ENCODE data around the gene POLR2E. TPM values are rescaled to one million over a fixed set of nuclear protein-coding genes. Genes with fewer than 3 reads are reported as not detected.
A peak's percentile ranks its signal among the peaks of the same experiment; 100 is the strongest.

Gene POLR2E
- total RNA-seq, 1 donor from 2014 or later = 155 TPM

- H3K36me3 ChIP-seq = peaks cover 76% of the 10 kb centered on the region
- no peaks in the 10 kb centered on the region for H3K9me3 ChIP-seq
- H3K27me3 ChIP-seq = no peaks in the 10 kb centered on the region
- H3K27ac ChIP-seq = no peak overlapping the region
- ATAC-seq = no peak
- H3K4me3 ChIP-seq = no peak overlapping the region
- no peak for TF ChIP-seq CTCF (IDR thresholded peaks at IDR 0.05)
- peak; percentile 62 for DNase-seq
- peaks cover 18% of the 10 kb centered on the region for H3K4me1 ChIP-seq
- intact Hi-C loops (cut with DNase I) = loop anchor here (10.0 kb wide), 1 partner anchor 55 kb away; no protein-coding TSS in a partner anchor
These were observed 5.3 kb downstream of the POLR2E start for GRCh38 chr19:1089891-1090290.

GRCh38 chr19:1089126-1089771 is 5.9 kb downstream of the POLR2E start:
- H3K27me3 ChIP-seq = no peaks in the 10 kb centered on the region
- intact Hi-C loops (cut with DNase I) = loop anchor here (10.0 kb wide), 1 partner anchor 54 kb away; no protein-coding TSS in a partner anchor
- TF ChIP-seq CTCF (IDR thresholded peaks at IDR 0.05) = no peak
- ATAC-seq (no peak), DNase-seq (no peak)
- no peak overlapping the region for H3K27ac ChIP-seq
- peaks cover 15% of the 10 kb centered on the region for H3K4me1 ChIP-seq
- no peak overlapping the region for H3K4me3 ChIP-seq
- no peaks in the 10 kb centered on the region for H3K9me3 ChIP-seq
- H3K36me3 ChIP-seq = peaks cover 83% of the 10 kb centered on the region

GRCh38 chr19:1088416-1089010 is 6.7 kb downstream of the POLR2E start:
- peak; percentile 68 for ATAC-seq
- intact Hi-C loops (cut with DNase I) = loop anchor here (10.0 kb wide), 1 partner anchor 54 kb away; no protein-coding TSS in a partner anchor
- DNase-seq = no peak
- TF ChIP-seq CTCF (IDR thresholded peaks at IDR 0.05) = no peak
- Histone ChIP-seq H3K27me3 (no peaks in the 10 kb centered on the region), H3K4me1 (peaks cover 7% of the 10 kb centered on the region), H3K36me3 (peaks cover 83% of the 10 kb centered on the region), H3K4me3 (no peak overlapping the region), H3K27ac (peak overlapping the region; percentile 70), H3K9me3 (no peaks in the 10 kb centered on the region)

- Histone ChIP-seq H3K4me3 (no peak overlapping the region), H3K36me3 (peaks cover 83% of the 10 kb centered on the region), H3K27me3 (no peaks in the 10 kb centered on the region), H3K9me3 (no peaks in the 10 kb centered on the region), H3K27ac (peak overlapping the region; percentile 70), H3K4me1 (peaks cover 11% of the 10 kb centered on the region)
- ATAC-seq (peak; percentile 76), DNase-seq (no peak)
- TF ChIP-seq CTCF (IDR thresholded peaks at IDR 0.05) = no peak
- intact Hi-C loops (cut with DNase I) = loop anchor here (10.0 kb wide), 1 partner anchor 53 kb away; no protein-coding TSS in a partner anchor
These were observed 7.3 kb downstream of the POLR2E start for GRCh38 chr19:1087813-1088415.

- DNase-seq = no peak
- ATAC-seq = no peak
- H3K4me1 ChIP-seq = peaks cover 18% of the 10 kb centered on the region
- no peak overlapping the region for H3K27ac ChIP-seq
- H3K9me3 ChIP-seq = no peaks in the 10 kb centered on the region
- peaks cover 82% of the 10 kb centered on the region for H3K36me3 ChIP-seq
- intact Hi-C loops (cut with DNase I) = loop anchor here (10.0 kb wide), 1 partner anchor 52 kb away; no protein-coding TSS in a partner anchor
- H3K27me3 ChIP-seq = no peaks in the 10 kb centered on the region
- TF ChIP-seq CTCF (IDR thresholded peaks at IDR 0.05) = no peak
- H3K4me3 ChIP-seq = no peak overlapping the region
These were observed 8.6 kb downstream of the POLR2E start for GRCh38 chr19:1086613-1087012.

Measured in upper lobe of right lung (tissue), 1 donor.